ELF-1 (cell line): Measurements from ENCODE around the gene NREP.

Experiments
- DNase-seq: peaks from one replicate; pipeline ENCODE4 v3.0.0-alpha.2; 2016; ENCODE audit warnings: low read depth, low spot score

Gene NREP

DNA sequence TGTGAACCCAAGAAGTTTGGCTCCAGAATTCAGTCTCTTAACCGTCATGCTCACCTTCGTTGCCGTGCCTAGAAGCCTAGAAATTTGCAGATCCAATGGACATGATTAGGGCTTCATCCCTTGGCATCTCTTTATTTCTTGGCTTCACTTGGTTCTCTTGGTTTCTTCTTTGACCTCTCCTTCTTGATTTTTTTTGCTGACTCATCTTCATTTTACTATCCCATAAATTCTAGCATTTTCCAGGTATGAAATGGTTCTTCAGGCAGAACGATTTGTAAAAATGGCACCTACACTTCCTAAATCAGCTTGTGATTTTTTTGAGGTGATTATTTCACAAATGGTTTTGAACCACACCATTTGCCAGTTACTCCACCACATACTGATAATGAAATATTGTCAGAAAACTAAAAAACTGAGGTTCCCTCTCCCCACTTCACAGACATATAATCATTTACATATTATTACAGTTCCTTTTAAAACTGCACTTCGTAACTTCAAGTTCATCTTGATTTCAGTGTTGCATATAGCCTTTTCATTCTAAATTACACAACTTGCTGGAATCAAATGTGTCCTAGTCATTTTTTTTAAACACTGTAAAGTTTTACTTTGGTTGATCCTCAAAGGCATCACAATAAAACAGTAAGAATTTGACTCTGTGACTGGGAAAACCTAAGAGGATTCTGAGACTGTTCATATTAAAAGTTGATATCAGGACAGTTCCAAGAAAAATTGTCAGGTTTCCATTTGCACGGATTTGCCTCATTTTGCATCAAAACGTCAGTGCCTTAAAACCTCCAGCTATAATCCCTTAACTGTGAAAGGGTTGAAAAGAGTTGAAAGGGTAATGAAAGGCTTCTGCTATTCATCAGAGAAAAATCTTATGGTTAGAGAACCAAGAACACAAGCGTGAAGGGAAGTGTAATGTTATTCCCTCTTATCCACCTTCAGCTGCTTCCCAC, 8.9 kb upstream of the NREP start:
- DNase-seq: no peak

GRCh38 chr5:111764019-111764418, 7.0 kb upstream of the NREP start:
- DNase-seq: no peak

GRCh38 chr5:111762895-111763294, 5.9 kb upstream of the NREP start:
- DNase-seq: no peak

DNA sequence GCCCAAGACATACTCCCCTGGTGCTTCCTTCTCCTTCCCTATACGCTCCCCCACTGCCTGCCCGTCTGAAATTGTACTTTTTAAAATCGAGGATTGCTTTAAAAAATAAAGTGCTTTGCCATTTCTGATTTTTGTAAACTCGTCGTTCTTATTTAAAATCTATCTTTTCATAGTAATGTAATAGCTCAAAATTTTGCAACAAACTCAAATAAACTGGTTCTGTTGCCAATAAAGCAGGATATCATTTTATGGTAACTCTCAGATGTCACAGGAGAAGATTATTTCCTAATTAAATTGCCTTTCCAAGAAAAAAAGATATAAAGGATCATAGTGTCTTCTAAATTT, 1.3 kb upstream of the NREP start:
- DNase-seq: no peak

- peak; percentile 91 for DNase-seq
Observed at GRCh38 chr5:111757355-111758283, 625 bp upstream of the NREP start.

GRCh38 chr5:111755942-111756381, 1.0 kb downstream of the NREP start:
- DNase-seq: peak; percentile 23

DNA sequence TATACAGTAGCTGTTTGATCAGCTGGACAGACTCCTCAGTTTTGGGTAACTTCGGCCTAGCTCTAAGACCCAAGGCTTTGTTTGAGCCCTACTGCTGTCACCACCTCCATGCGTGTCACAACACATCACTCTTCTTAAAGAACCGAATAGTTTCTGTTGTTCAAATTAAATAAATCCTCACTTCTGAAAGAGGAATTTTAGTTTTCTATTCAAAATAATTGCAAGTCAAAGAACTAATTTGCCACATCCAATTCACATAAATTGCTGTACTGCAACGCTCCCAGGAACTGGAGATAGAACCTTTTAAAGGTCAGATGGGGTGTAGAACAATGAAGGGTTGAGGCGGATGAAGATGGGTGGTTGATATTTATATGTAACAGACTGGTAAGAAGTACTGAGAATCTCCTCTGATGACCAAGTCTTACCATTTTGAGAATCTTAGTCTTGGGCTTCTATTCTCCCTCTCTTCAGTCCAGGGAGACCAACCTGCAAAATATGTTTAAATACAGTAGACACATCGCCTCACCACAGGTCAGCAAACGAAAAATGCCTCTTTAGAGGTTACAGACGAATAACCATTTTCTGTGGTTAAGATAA, 1.6 kb downstream of the NREP start:
- no peak for DNase-seq

DNA sequence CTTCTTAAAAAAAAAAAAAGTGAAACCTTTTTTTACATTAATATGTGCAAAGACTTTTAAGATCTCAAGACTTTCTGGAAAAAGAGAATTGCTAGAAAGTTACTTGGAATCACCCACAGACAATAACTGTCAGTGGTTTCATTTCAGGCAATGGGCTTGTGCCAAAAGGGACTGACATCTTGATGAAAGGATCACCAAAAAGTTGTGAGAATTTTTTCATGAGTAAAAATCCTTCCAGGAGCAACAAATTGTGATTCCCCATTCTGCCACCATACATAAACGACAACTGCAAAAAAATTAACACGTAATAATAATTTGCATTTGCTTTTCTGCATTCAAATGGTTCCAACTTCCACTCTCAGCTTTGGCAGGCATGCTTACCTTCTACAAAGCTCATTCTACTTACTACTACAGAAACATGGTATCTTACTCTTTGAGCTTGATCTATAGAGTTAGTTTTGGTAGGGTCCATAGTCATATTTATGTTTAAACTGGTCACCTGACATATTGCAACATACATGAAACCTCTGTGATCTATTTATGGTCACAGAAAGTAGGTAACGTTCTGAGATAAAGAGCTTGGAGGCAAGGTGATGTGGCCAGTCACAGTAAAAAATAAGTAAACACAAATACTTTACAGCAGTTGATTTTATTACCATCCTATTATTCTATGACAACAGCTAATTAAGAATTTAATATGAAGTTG, 3.0 kb downstream of the NREP start:
- DNase-seq: no peak

- DNase-seq: no peak
Observed at GRCh38 chr5:111752426-111752965, 4.5 kb downstream of the NREP start.

GRCh38 chr5:111749303-111750026, 7.5 kb downstream of the NREP start:
- no peak for DNase-seq

- no peak for DNase-seq
Observed at GRCh38 chr5:111748304-111748763, 8.7 kb downstream of the NREP start.

DNA sequence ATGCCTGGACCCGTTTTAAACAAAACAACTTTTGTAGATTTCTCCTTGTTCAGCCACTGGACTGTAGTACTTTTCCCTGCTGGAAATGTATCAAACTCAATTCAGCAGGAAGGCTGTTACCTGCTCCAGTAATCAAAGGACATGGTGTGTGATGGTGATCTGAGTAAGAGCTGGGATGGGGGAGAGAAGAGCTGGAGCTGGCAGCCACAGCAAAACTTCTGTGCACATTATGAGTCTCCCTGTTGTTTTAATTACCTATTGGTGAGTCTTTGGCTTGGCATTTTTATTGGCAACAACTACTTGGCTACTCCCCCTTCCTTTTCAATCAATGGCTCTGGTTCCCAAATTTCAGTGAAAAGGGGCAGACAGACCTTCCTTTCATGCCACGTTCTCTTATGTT, 9.7 kb downstream of the NREP start:
- no peak for DNase-seq

GRCh38 chr5:111746791-111747190, 10.2 kb downstream of the NREP start:
- no peak for DNase-seq

GRCh38 chr5:111745075-111745739, 11.8 kb downstream of the NREP start:
- no peak for DNase-seq

- DNase-seq: no peak
Observed at GRCh38 chr5:111744455-111744854, 12.5 kb downstream of the NREP start.

GRCh38 chr5:111743988-111744387, 13.0 kb downstream of the NREP start:
- DNase-seq: no peak

DNA sequence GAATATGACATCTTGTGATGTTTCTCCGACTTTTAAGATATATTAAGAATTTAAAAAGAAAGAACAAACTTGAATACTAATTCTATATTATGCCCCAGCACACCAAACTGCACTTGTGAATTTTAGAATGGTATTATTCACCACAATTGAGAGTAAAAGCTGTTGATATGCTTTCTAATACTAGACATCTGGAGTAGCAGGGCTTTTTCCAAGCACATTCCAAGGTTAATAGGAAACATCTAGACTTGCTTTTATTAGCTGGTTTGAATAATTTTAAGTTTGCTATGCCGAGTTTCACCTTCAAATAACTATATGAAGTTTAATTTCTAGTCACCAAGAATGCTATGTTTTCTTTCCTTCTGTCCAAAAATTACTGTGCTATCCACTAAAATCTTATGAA, 13.5 kb downstream of the NREP start:
- no peak for DNase-seq

- no peak for DNase-seq
Observed at GRCh38 chr5:111742177-111742994, 14.6 kb downstream of the NREP start.

DNA sequence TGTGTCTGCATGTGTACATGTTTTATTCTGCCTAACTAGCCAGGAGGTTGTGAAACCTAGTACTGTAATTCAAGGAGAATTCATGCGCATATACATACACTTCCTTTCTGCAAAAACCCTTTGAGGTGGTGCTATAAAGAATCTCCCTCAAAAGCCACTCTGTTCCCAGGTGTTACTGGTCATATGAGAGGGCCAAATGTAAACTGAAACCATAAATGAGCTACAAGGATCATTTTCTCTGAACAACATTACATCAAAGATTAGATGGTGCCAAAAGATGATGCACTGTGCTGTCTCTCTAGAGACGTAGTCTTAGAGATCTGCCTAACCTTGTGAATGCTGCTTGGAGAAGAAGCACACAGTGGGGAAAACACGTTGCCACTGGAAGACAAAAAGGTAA, 15.7 kb downstream of the NREP start:
- no peak for DNase-seq
